Measurements from ENCODE around the gene NLK. TPM values are rescaled to one million over a fixed set of nuclear protein-coding genes. Genes with fewer than 3 reads are reported as not detected.
A peak's percentile ranks its signal among the peaks of the same experiment; 100 is the strongest.

Gene NLK
- total and polyA plus RNA-seq, 10 of the 15 experiments (the other 5 are each of a cell fraction or from before 2014, with no cell fraction given) = 5.0 to 22.9 (median 15.0) TPM

DNA sequence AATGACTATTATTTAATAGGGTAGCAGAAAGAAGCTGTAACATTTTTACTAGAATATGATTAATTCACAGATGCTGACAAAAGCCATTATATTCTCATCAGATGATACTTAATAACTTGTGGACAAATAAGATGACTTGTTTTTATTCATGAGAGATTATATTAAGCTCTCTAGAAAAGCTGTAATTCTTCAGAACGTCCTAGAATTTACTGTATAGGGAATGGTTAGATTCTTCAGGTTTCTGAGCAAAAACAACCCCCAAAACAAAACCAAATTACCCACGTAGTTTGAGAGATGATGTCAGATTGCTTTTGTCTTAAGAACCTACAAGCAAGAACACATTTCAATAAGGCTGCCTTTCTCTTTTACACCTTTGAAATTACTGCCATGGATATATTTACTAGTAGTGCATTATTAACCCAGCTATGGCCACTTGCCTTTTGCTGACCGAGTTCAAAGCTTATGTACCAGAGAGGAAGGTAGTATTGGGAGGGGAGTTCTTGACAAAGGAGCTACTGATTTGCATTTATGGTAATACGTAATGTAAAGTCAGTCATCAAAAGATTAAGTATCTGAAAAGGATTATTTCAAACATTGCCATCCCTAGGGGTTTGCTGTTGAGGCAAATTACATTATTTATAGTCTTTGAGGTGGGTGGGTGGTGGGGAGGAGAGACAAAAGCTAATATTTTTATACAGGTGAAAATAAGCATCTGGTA lies 51.7 kb downstream of the NLK start (continued):
- TF ChIP-seq, protein P1, sequence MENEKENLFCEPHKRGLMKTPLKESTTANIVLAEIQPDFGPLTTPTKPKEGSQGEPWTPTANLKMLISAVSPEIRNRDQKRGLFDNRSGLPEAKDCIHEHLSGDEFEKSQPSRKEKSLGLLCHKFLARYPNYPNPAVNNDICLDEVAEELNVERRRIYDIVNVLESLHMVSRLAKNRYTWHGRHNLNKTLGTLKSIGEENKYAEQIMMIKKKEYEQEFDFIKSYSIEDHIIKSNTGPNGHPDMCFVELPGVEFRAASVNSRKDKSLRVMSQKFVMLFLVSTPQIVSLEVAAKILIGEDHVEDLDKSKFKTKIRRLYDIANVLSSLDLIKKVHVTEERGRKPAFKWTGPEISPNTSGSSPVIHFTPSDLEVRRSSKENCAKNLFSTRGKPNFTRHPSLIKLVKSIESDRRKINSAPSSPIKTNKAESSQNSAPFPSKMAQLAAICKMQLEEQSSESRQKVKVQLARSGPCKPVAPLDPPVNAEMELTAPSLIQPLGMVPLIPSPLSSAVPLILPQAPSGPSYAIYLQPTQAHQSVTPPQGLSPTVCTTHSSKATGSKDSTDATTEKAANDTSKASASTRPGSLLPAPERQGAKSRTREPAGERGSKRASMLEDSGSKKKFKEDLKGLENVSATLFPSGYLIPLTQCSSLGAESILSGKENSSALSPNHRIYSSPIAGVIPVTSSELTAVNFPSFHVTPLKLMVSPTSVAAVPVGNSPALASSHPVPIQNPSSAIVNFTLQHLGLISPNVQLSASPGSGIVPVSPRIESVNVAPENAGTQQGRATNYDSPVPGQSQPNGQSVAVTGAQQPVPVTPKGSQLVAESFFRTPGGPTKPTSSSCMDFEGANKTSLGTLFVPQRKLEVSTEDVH (IDR thresholded peaks at IDR 0.05; ENCODE audit: low read depth, partially characterized antibody) = no peak
- TF ChIP-seq CBFB (IDR thresholded peaks at IDR 0.05; ENCODE audit: low read depth) = peak; percentile 74
- peak; percentile 91 for TF ChIP-seq PML (IDR thresholded peaks at IDR 0.05; ENCODE audit: low read length)
- TF ChIP-seq JUNB (IDR thresholded peaks at IDR 0.05) = 0 out of 2 replicates have a peak, but pooled peaks have one; percentile 7
- 0 out of 2 replicates have a peak, but pooled peaks have one; percentile 48 for TF ChIP-seq MTA3 (IDR thresholded peaks at IDR 0.05; ENCODE audit: borderline replicate concordance, low read length)
- peak; percentile 93; the same call in 1 of the 2 replicates for TF ChIP-seq ZBED1 (IDR thresholded peaks at IDR 0.05; ENCODE audit: borderline replicate concordance)
- no peak for TF ChIP-seq BCLAF1 (IDR thresholded peaks at IDR 0.05)

Measured in GM12878 (cell line).